PC-3 (cell line): ENCODE results near the gene MAGEA8.

Experiments
- EZH2phosphoT487 ChIP-seq: fragments of 300-600 bp; sonication (generic); IDR thresholded peaks from 2 replicates; pipeline ENCODE4 v1.6.1; 2018; ENCODE audit warnings: mild to moderate bottlenecking, antibody characterized with exemption, low read length, borderline replicate concordance
- TF ChIP-seq, protein P1 (sequence below): fragments of 300-600 bp; sonication (generic); conservative IDR thresholded peaks from 2 replicates; pipeline ENCODE4 v1.5.1; 2017; ENCODE audit warnings: antibody characterized with exemption, low read depth, mild to moderate bottlenecking, low read length

DNA sequence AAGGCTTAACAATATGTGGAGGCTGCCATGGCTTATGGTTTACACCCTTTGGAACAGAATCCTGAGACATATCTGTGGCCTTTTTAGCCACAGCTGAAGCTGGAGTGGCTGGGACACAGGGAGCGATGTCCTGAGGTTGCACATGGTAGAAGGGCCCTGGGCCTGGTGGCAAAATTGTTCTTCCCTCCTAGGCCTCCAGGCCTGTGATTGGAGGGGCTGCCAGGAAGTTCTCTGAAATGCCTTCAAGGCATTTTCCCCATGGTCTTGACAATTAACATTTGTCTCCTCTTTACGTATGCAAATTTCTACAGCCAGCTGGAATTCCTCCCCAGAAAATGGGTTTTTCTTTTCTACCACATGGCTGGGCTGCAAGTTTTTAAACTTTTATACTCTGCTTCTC lies 39.1 kb upstream of the MAGEA8 start:
- TF ChIP-seq, protein P1, sequence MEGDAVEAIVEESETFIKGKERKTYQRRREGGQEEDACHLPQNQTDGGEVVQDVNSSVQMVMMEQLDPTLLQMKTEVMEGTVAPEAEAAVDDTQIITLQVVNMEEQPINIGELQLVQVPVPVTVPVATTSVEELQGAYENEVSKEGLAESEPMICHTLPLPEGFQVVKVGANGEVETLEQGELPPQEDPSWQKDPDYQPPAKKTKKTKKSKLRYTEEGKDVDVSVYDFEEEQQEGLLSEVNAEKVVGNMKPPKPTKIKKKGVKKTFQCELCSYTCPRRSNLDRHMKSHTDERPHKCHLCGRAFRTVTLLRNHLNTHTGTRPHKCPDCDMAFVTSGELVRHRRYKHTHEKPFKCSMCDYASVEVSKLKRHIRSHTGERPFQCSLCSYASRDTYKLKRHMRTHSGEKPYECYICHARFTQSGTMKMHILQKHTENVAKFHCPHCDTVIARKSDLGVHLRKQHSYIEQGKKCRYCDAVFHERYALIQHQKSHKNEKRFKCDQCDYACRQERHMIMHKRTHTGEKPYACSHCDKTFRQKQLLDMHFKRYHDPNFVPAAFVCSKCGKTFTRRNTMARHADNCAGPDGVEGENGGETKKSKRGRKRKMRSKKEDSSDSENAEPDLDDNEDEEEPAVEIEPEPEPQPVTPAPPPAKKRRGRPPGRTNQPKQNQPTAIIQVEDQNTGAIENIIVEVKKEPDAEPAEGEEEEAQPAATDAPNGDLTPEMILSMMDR = no peak
- TF ChIP-seq EZH2phosphoT487 = no peak
